Calu3 (cell line): ENCODE measurements around the gene SMNDC1. TPM values are rescaled to one million over a fixed set of nuclear protein-coding genes. Genes with fewer than 3 reads are reported as not detected.

Source experiments
- BruUV-seq: library from RNA; stranded (reverse); fragments of 400-500 nt; replicated peaks from 2 replicates; lab custom pipeline; 2021; lab: Mats Ljungman, UMichigan
- CTCF ChIA-PET: fragments of 300-600 bp; sonication (Branson Sonifier 250); formaldehyde crosslinking; loops from one replicate; lab custom pipeline; 2022; ENCODE audit warnings: antibody characterized with exemption; lab: Charles Lee
- DNase-seq: peaks from one replicate; pipeline ENCODE4 v3.0.0; 2022
- H3K27ac Mint-ChIP-seq: one replicate; pipeline ENCODE4 v1.8.0; 2022; ENCODE audit warnings: mixed read lengths; ENCODE audit not compliant: unreplicated experiment
- H3K27me3 Mint-ChIP-seq: one replicate; pipeline ENCODE4 v1.8.0; 2022; ENCODE audit warnings: mixed read lengths; ENCODE audit not compliant: unreplicated experiment
- H3K36me3 Mint-ChIP-seq: one replicate; pipeline ENCODE4 v1.8.0; 2022; ENCODE audit warnings: mild to moderate bottlenecking, moderate library complexity, mixed read lengths; ENCODE audit not compliant: insufficient read depth, unreplicated experiment
- H3K4me1 Mint-ChIP-seq: one replicate; pipeline ENCODE4 v1.8.0; 2022; ENCODE audit warnings: mild to moderate bottlenecking, low read depth, mixed read lengths; ENCODE audit not compliant: unreplicated experiment
- H3K4me3 Mint-ChIP-seq: one replicate; pipeline ENCODE4 v1.8.0; 2022; ENCODE audit warnings: mild to moderate bottlenecking, low read depth, moderate library complexity, mixed read lengths; ENCODE audit not compliant: unreplicated experiment
- H3K9me3 Mint-ChIP-seq: one replicate; pipeline ENCODE4 v1.8.0; 2022; ENCODE audit warnings: low read depth, mixed read lengths; ENCODE audit not compliant: unreplicated experiment
- CTCF ChIP-seq: fragments of 200-600 bp; IDR thresholded peaks from one replicate; pipeline ENCODE4 v1.8.0; 2022; ENCODE audit warnings: antibody characterized with exemption; ENCODE audit not compliant: unreplicated experiment
- intact Hi-C: fragments of 100-400 bp; cut with micrococcal nuclease; formaldehyde crosslinking; loops from one replicate; pipeline ENCODE4 v1.10.0; 2022; ENCODE audit not compliant: unreplicated experiment
- total RNA-seq: library from RNA; stranded (reverse); gene quantifications from 2 replicates; pipeline ENCODE4 v1.2.3, GENCODE V29; 2022

Gene SMNDC1
- total RNA-seq, 1 experiment from 2014 or later = 32.8 TPM

GRCh38 chr10:110346914-110347313, 42.2 kb upstream of the SMNDC1 start:
- Mint-ChIP-seq H3K27me3 (no peaks in the 10 kb centered on the region), H3K9me3 (no peaks in the 10 kb centered on the region), H3K4me3 (no peak overlapping the region), H3K4me1 (peaks cover 8% of the 10 kb centered on the region), H3K36me3 (no peaks in the 10 kb centered on the region), H3K27ac (no peak overlapping the region)
- CTCF ChIA-PET = interaction anchor here (0.7 kb wide), 1 partner anchor 74 kb away, joined by 3 read pairs; no protein-coding TSS in a partner anchor
- DNase-seq = no peak
- intact Hi-C loops = no loop called here
- TF ChIP-seq CTCF = no peak
- BruUV-seq = no TSS peak

- Mint-ChIP-seq H3K36me3 (no peaks in the 10 kb centered on the region), H3K4me1 (peaks cover 8% of the 10 kb centered on the region), H3K27ac (no peak overlapping the region), H3K27me3 (no peaks in the 10 kb centered on the region), H3K4me3 (no peak overlapping the region), H3K9me3 (no peaks in the 10 kb centered on the region)
- CTCF ChIA-PET = no interaction called here
- no TSS peak for BruUV-seq
- intact Hi-C loops = no loop called here
- no peak for DNase-seq
- no peak for TF ChIP-seq CTCF
Observed at GRCh38 chr10:110345286-110345685, 40.6 kb upstream of the SMNDC1 start.

- CTCF ChIA-PET = no interaction called here
- intact Hi-C loops = no loop called here
- Mint-ChIP-seq H3K4me3 (no peak overlapping the region), H3K36me3 (no peaks in the 10 kb centered on the region), H3K4me1 (peaks cover 8% of the 10 kb centered on the region), H3K27ac (no peak overlapping the region), H3K9me3 (no peaks in the 10 kb centered on the region), H3K27me3 (no peaks in the 10 kb centered on the region)
- no peak for TF ChIP-seq CTCF
- BruUV-seq = no TSS peak
- no peak for DNase-seq
Observed at GRCh38 chr10:110344622-110345021, 39.9 kb upstream of the SMNDC1 start.

GRCh38 chr10:110343947-110344346, 39.2 kb upstream of the SMNDC1 start:
- CTCF ChIA-PET = no interaction called here
- peaks cover 8% of the 10 kb centered on the region for H3K4me1 Mint-ChIP-seq
- H3K27me3 Mint-ChIP-seq = no peaks in the 10 kb centered on the region
- H3K9me3 Mint-ChIP-seq = no peaks in the 10 kb centered on the region
- intact Hi-C loops = no loop called here
- no peak for DNase-seq
- no TSS peak for BruUV-seq
- H3K27ac Mint-ChIP-seq = no peak overlapping the region
- TF ChIP-seq CTCF = no peak
- no peak overlapping the region for H3K4me3 Mint-ChIP-seq
- H3K36me3 Mint-ChIP-seq = no peaks in the 10 kb centered on the region
